ENCODE results near the gene TRIM26.

DNA sequence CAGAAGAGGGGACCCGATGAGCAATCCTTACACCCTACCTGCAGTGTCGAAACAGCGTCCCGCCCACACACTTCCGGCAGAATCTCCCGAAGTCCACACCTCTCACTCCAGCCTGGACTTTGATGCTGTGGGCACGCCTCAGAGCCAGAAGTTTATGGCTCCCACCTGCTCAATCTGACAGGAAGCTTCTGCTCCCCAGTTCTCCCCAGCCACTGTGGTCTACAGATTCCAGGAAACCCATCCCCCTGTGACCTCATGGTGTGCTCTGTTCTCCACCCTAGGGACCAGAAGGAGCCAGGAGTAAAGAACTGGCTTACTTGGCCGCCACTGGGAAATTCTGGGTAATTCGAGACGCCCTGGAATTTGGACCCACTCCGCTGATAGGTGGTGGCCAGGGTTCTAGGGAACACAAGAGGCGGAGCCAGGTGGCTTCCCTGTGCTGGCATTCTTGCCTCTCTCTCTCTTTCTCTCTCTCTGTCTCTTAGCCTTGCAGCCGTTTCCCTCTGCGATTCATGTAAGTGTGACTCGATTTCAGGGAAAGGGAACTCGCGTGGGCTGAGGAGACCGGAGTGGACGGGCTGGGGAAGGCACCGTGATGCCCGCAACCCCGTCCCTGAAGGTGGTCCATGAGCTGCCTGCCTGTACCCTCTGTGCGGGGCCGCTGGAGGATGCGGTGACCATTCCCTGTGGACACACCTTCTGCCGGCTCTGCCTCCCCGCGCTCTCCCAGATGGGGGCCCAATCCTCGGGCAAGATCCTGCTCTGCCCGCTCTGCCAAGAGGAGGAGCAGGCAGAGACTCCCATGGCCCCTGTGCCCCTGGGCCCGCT, 49.9 kb downstream of the TRIM26 start, which contains the start of gene TRIM15:
- TF ChIP-seq, protein P1, sequence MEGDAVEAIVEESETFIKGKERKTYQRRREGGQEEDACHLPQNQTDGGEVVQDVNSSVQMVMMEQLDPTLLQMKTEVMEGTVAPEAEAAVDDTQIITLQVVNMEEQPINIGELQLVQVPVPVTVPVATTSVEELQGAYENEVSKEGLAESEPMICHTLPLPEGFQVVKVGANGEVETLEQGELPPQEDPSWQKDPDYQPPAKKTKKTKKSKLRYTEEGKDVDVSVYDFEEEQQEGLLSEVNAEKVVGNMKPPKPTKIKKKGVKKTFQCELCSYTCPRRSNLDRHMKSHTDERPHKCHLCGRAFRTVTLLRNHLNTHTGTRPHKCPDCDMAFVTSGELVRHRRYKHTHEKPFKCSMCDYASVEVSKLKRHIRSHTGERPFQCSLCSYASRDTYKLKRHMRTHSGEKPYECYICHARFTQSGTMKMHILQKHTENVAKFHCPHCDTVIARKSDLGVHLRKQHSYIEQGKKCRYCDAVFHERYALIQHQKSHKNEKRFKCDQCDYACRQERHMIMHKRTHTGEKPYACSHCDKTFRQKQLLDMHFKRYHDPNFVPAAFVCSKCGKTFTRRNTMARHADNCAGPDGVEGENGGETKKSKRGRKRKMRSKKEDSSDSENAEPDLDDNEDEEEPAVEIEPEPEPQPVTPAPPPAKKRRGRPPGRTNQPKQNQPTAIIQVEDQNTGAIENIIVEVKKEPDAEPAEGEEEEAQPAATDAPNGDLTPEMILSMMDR (IDR thresholded peaks at IDR 0.05): no peak
- TF ChIP-seq POLR2A (IDR thresholded peaks at IDR 0.05): no peak
- TF ChIP-seq EP300 (IDR thresholded peaks at IDR 0.05): no peak
